M059J (cell line): ENCODE data around the gene SAMD1. TPM values are rescaled to one million over a fixed set of nuclear protein-coding genes. Genes with fewer than 3 reads are reported as not detected.

Experiments used
- DNase-seq: peaks from one replicate; pipeline ENCODE4 v3.0.0-alpha.2; 2012; ENCODE audit warnings: low read depth
- total RNA-seq: library from RNA; depleted of rRNA; stranded (reverse); fragments of >200 nt; shearing (Covaris generic); gene quantifications from 2 replicates; pipeline ENCODE4 v1.2.3, GENCODE V29; 2014

SAMD1 gene
- total RNA-seq, 1 experiment from 2014 or later, result 43.2 TPM

- peak; percentile 59 for DNase-seq
Observed at GRCh38 chr19:14089662-14090508, 666 bp downstream of the SAMD1 start.

DNA sequence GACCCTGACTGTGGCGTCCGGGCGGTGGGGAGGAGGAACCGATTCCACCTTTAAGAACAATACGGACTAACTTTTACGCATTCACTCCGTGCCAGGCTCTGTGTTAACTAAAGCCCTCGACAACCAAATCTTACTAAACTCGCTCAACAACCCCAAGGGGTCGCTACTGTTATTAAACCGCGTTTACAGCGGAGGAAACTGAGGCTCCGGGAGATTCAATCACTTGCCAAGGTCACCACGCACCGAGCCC, 1.2 kb downstream of the SAMD1 start:
- DNase-seq, result no peak

DNA sequence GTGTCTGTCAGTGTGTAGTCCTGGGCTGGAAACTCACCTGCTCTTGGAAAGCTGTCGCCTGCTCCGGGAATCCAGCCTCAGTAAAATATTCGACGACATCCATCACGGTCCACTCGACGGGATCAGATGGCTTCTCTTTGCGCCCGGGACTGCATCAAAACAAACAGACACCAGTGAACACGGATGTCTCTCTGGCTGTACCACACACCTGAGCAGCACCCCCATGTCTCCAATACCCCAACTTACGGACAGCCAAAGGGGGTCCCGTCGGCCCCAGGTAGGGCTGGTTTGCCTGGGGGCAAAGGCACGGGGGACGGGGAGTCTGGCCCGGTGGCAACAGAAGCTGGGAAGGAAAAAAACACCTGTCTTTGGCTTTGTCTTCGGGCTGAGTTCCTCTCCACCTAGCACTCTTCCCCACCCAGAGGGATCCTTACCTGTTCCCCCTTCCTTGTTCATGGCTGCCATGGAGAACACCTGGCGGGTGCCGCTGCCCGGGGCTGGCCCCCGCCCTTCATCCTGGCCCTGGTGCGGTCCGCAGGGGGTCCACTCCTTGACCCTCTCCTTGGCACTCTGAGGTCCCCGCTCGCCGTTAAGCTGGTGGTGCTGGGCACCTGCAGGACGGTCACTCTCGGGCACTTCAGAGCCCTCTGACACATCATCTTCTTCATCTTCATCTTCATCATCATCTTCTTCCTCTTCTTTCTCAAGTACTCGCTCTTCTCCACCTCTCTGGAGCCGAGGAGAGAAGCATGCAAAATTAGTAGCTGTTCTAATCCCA, 1.7 kb downstream of the SAMD1 start:
- no peak for DNase-seq

DNA sequence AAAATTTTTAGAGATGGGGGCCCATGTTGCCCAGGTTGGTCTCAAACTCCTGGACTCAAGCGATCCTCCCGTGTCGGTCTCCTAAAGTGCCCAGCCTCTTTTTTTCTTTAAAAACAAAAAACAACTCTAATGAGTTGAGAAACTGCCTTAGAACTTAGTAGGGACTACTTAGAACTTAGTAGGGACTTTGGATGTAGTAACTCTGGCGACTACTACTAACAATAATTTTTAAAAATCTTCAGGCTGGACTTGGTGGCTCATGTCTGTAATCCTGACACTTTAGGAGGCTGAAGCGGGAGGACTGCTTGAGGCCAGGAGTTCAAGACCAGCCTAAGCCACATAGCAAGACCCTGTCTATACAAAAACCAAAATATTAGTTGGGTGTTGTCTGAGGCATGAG, 4.5 kb downstream of the SAMD1 start:
- DNase-seq, result no peak

- DNase-seq, result no peak
Observed at GRCh38 chr19:14085309-14085995, 5.1 kb downstream of the SAMD1 start, which contains the start of gene C19orf67. Gene C19orf67, minus strand, starts transcription at chr19:14085783. Its CDS starts 156 bp downstream, at chr19:14085627.

DNA sequence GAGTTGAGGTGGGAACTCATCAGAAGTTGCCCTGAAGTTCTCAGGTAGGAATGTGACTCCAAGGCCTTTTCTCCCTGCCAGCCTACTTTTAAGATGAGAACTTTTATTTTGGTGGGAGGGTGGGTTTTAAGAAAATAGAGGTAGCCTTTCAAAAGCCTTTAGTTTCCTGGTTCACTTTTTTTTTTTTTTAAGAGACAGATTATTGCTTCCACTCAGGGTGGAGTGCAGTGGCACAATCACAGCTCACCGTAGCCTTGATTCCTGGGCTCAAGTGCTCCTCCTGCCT, 7.9 kb downstream of the SAMD1 start:
- no peak for DNase-seq

GRCh38 chr19:14081797-14082674, 8.5 kb downstream of the SAMD1 start:
- DNase-seq, result no peak

GRCh38 chr19:14080887-14081796, 9.4 kb downstream of the SAMD1 start:
- peak; percentile 99 for DNase-seq

DNA sequence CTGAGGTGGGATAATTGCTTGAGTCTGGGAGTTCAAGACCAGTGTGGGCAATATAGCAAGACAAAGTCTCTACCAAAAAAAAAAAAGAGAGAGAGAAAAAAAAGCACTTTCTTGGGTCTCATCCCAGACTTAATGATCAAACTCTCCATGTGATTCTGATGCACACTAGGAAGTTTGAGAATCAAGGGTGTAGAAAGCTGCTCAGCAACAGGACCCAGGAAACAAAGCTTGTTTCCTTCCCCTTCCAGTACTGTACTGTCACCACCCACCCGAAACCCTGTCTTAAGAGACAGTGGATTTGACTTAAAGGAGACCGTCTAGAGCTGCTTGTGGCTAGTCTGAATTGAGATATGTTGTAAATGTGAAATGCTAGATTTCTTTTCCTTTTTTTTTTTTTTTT, 12.1 kb downstream of the SAMD1 start:
- DNase-seq, result no peak

DNA sequence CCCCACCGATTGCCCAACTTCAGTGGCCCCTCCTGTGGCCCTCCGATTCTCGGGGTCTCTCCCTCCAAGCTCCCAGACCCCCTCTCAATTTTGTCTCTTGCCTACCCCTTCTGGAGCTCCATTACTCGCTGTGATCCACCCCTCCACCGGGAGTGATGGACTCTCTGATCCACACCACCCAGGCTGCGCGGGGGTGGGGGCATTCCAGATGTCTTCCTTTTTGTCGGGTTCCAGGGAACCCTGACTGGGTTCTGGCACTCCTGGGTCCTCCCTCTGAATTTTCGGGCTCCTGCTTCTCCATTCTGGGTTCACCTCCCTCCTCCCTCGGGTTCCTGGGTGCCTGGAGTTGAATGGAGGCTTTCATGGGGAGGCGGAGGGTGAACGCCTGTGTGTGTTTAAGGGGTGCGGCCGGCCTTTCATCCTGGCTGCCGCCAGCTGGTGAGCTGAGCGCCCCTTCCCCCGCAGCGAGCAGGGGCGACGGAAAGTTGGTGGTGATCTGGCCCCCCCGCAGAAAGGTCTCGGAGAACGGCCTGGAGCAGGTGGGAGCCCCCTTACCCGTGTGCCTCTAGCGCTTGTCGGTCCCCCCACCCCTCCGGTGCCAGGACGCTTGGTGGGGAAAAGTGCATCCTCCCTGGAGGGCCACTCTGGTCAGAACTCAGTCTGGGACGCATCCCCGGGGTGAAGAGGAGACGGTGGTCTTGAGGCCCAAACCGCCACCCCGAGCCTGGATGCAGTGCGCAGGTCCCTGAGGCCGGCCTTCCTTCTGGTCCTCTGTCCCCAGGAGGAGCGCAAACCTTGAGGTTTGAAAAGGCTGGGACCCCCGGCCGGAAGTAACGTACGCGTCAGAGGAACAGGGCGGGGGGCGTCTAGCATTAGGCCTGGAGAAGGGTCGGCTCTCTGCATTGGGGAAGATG, 16.4 kb downstream of the SAMD1 start:
- DNase-seq, result peak; percentile 39

DNA sequence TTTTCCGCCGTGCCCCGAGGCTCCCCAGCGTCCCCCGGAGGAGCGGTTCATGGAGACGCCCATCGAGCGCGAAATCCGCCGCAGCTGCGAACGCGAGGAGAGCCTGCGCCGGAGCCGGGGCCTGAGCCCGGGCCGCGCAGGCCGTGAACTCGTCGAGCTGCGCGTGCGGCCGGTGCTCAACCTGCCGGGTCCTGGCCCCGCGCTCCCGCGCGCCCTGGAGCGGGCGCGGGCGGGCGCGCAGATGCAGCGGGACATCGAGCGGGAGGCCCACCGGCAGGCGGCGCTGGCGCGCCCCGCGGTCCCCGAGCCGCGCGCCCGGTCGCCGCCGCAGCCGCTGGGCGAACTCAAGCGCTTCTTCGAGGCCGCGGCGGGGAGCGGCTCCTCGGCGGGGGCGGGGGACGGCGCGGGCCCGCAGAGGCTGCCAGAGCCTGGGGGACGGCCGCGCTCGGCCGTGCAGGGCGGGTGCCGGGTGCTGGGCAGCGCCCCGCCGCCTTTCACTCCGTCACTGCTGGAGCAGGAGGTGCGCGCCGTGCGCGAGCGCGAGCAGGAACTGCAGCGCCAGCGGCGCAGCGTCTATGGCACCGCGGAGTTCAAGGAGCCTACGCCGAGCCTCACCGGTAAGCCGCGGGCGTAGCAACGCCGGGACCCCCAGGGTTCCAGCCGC, 17.2 kb downstream of the SAMD1 start:
- DNase-seq, result peak; percentile 67

DNA sequence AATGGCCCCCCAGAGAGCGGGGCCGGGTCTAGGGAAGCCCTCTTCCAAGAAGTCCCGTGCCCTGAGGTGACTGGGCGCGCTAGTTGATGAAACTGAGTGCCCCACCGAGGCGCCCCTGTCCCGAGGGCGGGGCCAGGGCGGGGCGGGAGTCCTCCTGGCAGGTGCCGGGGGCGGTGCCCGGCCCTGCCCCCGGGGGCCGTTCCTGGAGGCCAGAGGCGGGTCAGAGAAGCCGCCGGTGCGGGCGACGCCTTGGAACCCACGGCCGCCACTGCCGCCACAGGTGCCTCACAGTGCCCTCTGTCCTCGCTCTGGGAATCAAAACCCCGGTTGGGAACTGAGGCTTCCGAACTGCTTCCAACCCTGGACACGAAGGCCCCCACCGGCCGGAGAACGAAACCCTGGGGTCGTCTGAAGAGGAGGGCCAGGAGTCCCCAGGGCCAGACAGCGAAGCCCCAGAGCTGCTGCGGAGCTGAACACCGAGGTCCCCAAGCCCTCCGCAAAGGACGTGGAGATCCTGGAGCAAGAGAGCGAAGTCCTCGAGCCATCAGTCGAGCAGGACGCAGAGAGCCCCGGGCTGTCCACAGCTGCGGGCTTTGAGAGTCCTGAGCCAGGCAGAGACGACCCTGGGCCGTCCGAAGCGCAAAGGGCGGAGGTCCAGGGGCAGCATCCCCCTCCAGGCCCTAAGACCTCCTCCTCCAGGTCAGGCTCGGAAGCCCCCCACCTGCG, 17.9 kb downstream of the SAMD1 start, which contains the start of gene MISP3:
Gene MISP3 (plus strand): TSS at position 252 of the 726 bp plus-strand sequence. CDS start 524 bp downstream, outside the sequence.
- DNase-seq, result peak; percentile 54

- DNase-seq, result no peak
Observed at GRCh38 chr19:14070268-14071050, 20.1 kb downstream of the SAMD1 start.

DNA sequence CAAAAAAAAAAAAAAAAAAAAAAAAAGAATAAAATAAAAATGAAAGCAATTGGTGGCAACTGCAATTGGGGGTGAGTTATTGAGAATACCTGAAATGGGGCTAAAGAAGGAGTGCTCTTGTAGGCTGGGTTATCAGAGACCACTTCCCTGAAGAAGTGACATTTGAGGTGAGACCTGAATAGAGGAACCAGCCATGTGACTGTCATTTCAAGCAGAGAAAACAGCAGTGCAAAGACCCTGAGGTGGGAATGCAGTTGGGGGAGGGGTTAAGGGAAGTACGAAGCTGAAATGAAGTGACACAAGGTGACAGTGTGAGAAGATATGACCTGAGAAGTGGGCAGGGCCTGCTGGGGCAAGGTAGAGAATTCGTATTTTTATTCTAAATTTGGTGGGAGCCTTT, 24.4 kb downstream of the SAMD1 start:
- DNase-seq, result no peak

DNA sequence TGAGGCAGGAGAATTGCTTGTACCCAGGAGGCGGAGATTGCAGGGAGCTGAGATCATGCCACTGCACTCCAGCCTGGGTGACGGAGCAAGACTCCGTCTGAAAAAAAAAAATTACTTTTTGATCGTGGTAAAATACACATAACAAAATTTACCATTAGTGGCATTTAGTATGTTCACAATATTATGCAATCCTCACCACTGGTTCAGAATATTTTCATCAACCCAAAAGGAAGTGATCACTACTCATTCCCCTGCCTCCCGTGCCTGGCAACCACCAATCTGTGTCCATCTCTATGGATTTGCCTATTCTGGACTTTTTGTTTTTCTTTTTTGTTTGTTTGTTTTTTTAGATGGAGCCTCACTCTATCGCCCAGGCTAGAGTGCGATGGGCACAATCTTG, 27.4 kb downstream of the SAMD1 start:
- DNase-seq, result no peak

- DNase-seq, result no peak
Observed at GRCh38 chr19:14062558-14062855, 28.0 kb downstream of the SAMD1 start.

- DNase-seq, result no peak
Observed at GRCh38 chr19:14061751-14062557, 28.6 kb downstream of the SAMD1 start, which contains the start of gene PALM3. Gene PALM3, minus strand, starts transcription at chr19:14062076. Its CDS starts 96 bp downstream, at chr19:14061980.
